ENCODE results near the gene ATXN1L. TPM values are rescaled to one million over a fixed set of nuclear protein-coding genes. Genes with fewer than 3 reads are reported as not detected.

Gene ATXN1L, protein sequence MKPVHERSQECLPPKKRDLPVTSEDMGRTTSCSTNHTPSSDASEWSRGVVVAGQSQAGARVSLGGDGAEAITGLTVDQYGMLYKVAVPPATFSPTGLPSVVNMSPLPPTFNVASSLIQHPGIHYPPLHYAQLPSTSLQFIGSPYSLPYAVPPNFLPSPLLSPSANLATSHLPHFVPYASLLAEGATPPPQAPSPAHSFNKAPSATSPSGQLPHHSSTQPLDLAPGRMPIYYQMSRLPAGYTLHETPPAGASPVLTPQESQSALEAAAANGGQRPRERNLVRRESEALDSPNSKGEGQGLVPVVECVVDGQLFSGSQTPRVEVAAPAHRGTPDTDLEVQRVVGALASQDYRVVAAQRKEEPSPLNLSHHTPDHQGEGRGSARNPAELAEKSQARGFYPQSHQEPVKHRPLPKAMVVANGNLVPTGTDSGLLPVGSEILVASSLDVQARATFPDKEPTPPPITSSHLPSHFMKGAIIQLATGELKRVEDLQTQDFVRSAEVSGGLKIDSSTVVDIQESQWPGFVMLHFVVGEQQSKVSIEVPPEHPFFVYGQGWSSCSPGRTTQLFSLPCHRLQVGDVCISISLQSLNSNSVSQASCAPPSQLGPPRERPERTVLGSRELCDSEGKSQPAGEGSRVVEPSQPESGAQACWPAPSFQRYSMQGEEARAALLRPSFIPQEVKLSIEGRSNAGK
- 16.2 and 17.8 TPM in 2 replicates for total RNA-seq

DNA sequence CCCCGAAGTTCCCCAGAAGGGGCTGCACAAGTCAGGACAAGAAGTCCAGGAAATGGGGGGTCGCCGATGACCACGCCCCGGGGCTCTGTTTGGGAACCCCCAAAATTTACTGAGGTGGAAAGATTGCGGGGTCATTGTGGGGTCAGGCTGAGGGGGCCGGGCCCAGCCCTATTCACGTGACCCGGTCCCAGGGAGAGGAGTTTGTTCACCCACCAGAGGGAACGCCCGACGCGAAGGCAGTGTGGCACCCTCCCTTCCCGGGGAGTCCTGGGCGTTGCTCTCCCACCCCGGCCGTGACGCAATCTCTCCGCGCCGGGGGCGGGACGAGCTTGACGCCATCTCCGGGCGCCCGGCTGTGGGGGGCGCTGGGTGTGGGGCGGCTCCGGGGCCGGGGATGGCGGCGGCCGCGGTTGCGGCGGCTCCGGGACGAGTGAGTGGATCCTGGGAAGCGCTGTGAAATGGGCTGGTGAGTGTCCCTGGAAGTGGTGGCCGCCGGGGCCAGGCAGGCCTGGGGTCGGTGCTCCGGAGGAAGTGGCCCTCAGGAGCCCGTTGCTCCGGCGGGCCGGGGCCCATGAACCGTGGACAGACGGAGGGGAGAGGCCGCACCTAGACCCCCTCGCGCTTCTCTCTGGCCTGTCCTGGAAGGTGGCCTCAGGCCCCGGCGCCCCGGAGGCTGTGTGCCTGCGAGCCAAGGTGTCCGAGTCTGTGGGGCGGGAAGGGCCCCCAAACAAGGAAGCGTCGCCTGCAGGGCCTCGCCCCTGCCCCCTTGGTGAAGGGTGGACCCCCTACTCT, at the start of gene ATXN1L:
Gene ATXN1L, plus strand, starts transcription at position 338 of the 792 bp plus-strand sequence. CDS start 3,765 bp downstream, outside the sequence.

DNA sequence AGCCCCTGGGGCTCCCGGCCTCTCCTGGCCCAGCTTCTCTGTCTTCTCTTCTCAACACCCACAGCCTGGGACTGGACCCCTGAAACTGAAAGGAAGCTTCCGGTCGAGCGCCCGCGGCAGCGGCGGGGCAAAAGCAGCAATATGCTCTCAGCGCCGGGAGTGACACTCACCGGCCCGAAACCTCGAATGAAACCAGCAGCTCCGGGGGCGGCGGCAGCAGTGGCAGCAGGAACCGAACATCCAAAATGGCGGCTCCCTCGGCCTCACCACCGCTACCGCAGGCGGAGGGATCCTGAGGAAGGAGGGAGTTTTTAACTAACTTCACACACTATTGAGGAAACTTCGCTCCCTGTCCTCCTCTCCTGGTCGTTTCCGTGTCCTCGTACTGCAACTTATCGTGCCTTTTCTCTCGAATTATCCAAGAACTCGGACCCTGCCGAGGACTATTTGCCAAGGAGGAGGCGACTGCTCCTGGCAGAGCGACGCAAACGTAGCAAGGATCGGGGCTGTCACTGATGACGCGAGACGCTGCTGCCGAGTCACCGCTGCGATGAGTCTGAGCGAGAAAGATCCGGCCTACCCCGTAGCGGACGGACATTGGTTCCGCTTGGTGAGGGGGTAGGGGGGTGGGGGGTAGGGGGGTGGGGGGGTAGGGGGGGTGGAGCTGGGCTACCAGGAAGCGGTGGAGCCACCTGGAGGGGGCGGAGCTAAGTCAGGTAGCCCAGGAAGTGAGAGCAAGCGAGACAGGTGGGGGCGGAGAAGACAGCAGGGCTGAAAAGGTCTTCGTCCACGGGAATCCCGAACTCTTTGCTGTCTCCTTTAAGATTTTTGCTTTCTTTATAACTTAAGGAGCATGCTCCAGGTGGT, 37.0 kb upstream of the ATXN1L start, which contains the start of gene AP1G1:
Gene AP1G1, minus strand, starts transcription at position 242 of the 867 bp plus-strand sequence. CDS start 19,355 bp downstream, outside the sequence.

DNA sequence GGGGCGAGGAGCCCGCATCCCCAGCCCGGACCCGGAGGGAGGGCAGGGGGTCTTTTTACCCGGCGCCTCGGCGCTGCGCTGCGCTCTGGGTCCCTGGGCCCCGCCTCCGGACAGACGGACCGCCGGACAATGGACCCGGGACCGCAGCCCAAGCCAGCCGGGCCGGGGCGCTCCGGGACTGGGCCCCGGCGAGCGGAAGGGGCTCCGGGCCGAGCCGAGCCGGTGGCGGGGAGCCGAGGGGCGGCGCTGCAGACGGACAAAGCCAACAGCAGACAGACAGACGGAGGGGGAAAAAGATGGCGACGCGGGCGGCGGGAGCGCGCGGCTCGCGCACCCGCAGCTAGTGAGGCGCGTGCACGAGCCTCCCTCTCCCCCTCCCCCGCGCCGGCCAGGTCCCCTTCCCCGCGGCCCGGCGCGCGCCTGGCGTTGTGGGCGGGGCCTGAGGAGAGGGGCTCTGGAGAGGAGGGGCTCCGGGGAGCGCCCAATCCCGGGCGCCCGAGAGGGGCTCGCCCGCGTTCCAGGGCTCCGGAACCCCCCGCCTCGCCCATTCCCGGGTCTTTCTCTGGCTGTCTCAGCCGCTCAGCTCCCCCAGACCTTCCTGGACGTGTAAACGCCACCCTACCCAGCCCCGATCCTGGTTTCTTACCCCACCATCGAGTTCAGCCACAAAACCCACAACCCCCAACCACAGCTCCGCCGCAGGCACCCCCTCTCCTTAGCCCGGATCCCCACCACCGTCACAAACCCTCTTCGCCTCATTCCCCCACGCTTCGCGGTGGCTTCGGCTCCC, 38.3 kb downstream of the ATXN1L start, which contains the start of gene ZNF821:
Gene ZNF821, minus strand, starts transcription at position 334 of the 790 bp plus-strand sequence. CDS start 4,236 bp downstream, outside the sequence.

DNA sequence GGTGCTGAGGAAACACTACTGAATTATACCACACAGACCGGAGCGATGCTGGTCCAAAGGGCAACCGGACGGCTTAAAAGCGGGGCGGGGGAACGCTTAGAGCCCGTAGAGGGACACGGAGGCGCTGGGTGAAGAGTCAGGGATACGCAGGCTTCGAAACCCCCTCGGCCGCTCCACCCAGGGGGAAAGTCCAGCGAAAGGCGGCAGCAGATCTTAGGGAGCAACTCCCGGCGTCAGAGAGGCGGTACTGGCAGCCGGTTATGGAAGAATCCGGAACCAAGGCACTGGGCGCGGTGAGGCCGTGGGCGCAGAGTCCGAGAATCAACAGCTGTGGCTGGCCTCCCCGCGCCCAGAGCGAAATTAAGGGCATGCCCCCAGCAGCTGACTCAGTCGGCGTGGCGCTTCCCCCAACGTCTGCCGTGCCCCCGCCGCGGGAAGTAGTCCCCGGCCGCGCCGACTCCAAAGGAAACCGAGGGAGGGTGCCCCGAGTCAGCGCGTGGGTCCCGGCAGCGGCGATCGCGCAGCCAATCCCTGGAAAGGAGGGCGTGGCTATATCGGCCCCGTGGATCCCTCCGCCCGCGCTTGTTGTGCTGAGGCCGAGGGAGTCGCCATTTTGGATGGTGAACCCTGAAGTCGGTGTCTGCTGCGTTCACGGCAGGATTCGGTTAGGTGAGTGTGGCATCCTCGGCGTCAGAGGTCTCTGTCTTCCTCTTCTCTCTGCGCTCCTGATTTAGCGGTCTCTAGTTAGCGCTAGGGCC, 49.3 kb downstream of the ATXN1L start, which contains the start of gene IST1:
Gene IST1, plus strand, starts transcription at position 611 of the 758 bp plus-strand sequence. CDS start 20,110 bp downstream, outside the sequence.

Other genes with a start within 250 kb of the ATXN1L start
- 0.07 TPM in 1 of 2 replicates, not detected in the other for gene MARVELD3, start 219.8 kb upstream of the ATXN1L start, total RNA-seq
- 8.5 and 9.0 TPM in 2 replicates for gene PHLPP2, start 121.3 kb upstream of the ATXN1L start, total RNA-seq
- gene AP1G1, start 37.1 kb upstream of the ATXN1L start, total RNA-seq = 61.9 and 80.3 TPM in 2 replicates
- 3.2 and 4.4 TPM in 2 replicates for gene ZNF821, start 38.2 kb downstream of the ATXN1L start, total RNA-seq
- gene IST1, start 49.6 kb downstream of the ATXN1L start, total RNA-seq = 111 and 135 TPM in 2 replicates
- not detected in 2 replicates for gene PKD1L3, start 154.4 kb downstream of the ATXN1L start, total RNA-seq
- gene DHODH, start 162.8 kb downstream of the ATXN1L start, total RNA-seq = 3.0 and 3.5 TPM in 2 replicates
- 0.20 TPM in 1 of 2 replicates, not detected in the other for gene HP, start 208.5 kb downstream of the ATXN1L start, total RNA-seq
- gene HPR, start 217.2 kb downstream of the ATXN1L start, total RNA-seq = not detected in 2 replicates
- 4.1 and 6.8 TPM in 2 replicates for gene TXNL4B, start 247.6 kb downstream of the ATXN1L start, total RNA-seq
- 68.9 and 71.6 TPM in 2 replicates for gene DHX38, start 247.9 kb downstream of the ATXN1L start, total RNA-seq